NB4 (cell line): ENCODE measurements around the gene LYVE1.
A peak's percentile ranks its signal among the peaks of the same experiment; 100 is the strongest.

Experiments
- DNase-seq: peaks from one replicate; pipeline ENCODE4 v3.0.0; 2010; ENCODE audit warnings: low read depth
- H3K4me3 ChIP-seq: one replicate; pipeline ENCODE4 v1.5.1; 2011; ENCODE audit warnings: mild to moderate bottlenecking, low read depth, low read length, moderate library complexity
- MYC ChIP-seq: IDR thresholded peaks from 2 replicates; pipeline ENCODE4 v1.6.1; 2011; ENCODE audit warnings: low read depth, low read length
- POLR2A ChIP-seq: IDR thresholded peaks from 2 replicates; pipeline ENCODE4 v1.6.1; 2011; ENCODE audit warnings: mild to moderate bottlenecking; ENCODE audit not compliant: insufficient read length; ENCODE audit errors: extremely low read depth
- TF ChIP-seq, protein P1 (sequence below): IDR thresholded peaks from 2 replicates; pipeline ENCODE4 v1.6.1; 2011; ENCODE audit warnings: low read depth, low read length
- TF ChIP-seq, protein P2 (sequence below): IDR thresholded peaks from one replicate; pipeline ENCODE4 v1.5.1; 2012; ENCODE audit warnings: low read depth, low read length

The LYVE1 gene

DNA sequence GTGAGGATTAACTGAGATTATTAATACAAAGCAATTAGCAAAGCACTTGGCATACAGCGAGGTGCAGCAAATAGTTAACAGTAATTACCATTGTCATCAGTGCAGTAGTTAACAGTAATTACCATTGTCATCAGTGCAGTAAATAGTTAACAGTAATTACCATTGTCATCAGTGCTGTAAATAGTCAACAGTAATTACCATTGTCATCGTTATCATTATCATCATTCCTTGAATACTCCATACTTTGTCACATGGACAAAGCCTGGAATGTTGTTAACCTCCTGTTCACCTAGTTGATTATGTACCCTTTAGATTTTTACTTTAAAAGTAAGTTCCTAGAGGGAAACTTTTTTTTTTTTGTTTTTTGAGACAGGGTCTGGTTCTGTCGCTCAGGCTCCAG is 19.5 kb upstream of the LYVE1 start:
- H3K4me3 ChIP-seq: no peak overlapping the region
- TF ChIP-seq MYC: no peak
- DNase-seq: no peak

DNA sequence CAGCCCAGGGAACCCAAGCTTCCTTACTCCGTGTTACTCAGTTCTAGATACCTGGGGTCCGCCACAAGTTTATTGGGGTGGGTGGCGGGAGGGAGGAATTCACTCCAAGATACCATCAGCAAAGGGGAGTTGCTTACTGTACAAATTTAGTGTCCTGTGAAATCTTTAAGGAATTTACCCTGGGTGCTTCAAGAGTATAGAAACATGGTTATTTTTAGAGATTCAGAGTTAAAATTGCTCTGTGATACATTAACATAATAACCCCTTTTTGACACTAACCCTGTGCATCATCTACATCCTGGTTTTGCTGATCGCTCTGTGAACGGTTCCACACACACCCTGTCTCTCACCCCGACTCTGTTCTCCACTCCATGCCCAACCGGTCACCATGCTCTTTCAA is 18.9 kb upstream of the LYVE1 start:
- no peak overlapping the region for H3K4me3 ChIP-seq
- TF ChIP-seq, protein P1, sequence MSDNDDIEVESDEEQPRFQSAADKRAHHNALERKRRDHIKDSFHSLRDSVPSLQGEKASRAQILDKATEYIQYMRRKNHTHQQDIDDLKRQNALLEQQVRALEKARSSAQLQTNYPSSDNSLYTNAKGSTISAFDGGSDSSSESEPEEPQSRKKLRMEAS: no peak
- TF ChIP-seq, protein P2, sequence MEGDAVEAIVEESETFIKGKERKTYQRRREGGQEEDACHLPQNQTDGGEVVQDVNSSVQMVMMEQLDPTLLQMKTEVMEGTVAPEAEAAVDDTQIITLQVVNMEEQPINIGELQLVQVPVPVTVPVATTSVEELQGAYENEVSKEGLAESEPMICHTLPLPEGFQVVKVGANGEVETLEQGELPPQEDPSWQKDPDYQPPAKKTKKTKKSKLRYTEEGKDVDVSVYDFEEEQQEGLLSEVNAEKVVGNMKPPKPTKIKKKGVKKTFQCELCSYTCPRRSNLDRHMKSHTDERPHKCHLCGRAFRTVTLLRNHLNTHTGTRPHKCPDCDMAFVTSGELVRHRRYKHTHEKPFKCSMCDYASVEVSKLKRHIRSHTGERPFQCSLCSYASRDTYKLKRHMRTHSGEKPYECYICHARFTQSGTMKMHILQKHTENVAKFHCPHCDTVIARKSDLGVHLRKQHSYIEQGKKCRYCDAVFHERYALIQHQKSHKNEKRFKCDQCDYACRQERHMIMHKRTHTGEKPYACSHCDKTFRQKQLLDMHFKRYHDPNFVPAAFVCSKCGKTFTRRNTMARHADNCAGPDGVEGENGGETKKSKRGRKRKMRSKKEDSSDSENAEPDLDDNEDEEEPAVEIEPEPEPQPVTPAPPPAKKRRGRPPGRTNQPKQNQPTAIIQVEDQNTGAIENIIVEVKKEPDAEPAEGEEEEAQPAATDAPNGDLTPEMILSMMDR: no peak
- no peak for TF ChIP-seq MYC
- no peak for TF ChIP-seq POLR2A
- DNase-seq: no peak

DNA sequence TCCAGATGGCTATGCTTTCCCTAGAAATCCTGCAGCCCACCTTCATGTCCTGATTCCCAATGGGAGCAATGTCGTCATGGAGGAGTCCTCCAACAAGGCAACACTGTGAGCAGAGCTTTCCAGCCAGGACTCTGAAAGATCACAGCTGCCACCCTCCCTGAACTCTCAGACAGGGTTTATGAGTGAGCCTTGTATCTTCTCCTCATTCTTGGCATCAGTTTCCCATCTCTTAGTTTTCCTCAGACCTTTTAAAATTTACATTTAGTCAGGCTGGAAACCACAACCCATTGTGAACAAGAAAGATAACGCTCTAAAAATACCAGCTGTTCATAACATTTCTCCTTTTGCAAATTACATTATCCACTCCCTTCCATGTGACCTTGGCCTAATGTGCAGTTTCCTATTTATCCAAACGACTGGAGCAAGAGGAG is 15.6 kb upstream of the LYVE1 start:
- DNase-seq: no peak
- TF ChIP-seq, protein P1: no peak
- TF ChIP-seq MYC (no peak), POLR2A (no peak)
- TF ChIP-seq, protein P2: no peak
- H3K4me3 ChIP-seq: no peak overlapping the region

DNA sequence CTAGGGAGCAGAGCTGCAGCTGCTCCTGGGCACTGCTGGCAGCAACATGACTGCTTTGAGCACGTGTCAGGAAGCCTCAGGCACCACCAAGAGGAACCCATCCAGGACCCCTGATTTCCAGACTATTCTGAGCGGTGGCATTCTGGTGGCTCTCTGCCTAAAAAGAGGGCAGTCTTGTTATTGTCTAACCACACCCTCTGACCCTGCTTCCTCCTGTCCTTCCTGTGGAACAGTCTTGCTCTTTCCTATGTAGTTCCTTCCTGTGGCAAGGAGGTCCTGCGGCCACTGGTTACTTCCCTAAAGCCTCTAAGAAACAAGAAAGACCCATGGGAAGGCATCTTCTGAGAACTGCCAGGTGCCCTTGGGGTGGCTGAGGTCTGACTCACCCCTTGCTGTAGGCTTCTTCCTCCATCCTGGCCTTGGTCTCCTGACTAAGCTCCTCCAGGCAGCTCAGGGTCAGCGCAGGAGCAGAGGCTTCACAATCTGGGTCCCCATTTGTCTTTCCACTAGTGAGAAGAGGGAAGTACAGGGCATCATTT is 13.1 kb upstream of the LYVE1 start:
- peak; percentile 93 for DNase-seq
- no peak overlapping the region for H3K4me3 ChIP-seq
- TF ChIP-seq, protein P1: no peak
- no peak for TF ChIP-seq POLR2A
- TF ChIP-seq, protein P2: no peak
- 0 out of 2 replicates have a peak, but pooled peaks have one; percentile 9 for TF ChIP-seq MYC

DNA sequence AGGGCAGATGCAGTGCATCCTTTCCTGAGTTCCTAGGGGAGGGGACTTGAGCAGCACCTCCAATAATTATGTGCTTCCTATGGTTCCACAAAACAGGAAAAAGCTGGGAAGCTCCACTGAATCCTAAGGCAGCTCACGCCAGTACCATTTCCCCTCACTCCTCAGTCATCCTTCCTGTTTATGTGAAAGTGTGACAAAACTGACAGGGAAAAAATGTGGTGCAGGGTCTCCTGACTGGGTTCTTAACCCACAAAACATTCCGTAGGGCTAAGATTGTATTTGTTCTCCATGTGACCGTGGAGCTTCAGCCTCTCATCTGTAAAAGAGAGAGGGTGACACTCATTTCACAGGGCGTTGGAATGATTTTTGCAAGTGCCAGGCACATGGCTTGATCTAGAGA is 12.2 kb upstream of the LYVE1 start:
- TF ChIP-seq, protein P1: no peak
- TF ChIP-seq, protein P2: no peak
- TF ChIP-seq MYC (no peak), POLR2A (no peak)
- H3K4me3 ChIP-seq: no peak overlapping the region
- no peak for DNase-seq

DNA sequence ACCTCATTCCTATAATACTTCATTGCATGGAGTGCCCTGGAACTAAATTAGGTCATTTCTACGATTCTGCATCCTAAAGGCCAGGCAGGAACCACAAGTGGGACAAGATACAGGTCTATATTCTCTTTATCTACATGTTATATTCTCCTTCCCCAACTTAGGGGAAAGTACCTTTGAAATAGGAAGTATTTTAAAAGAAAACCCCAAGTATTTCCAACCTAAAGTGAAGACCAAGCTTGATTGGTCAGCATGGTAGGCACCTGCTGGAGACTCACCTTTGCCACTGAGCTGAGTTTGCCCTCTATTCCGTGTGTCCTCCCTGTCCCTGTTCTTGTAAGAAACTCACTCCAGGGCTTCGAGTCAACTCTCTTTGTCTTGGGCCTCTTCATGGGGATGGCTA is 11.2 kb upstream of the LYVE1 start:
- H3K4me3 ChIP-seq: no peak overlapping the region
- TF ChIP-seq, protein P2: no peak
- TF ChIP-seq POLR2A (no peak), MYC (no peak)
- TF ChIP-seq, protein P1: no peak

More for the DNA sequence above, 11.2 kb upstream of the LYVE1 start:
- DNase-seq: no peak
